Endodermal cell (in vitro differentiated cells): Measurements from ENCODE around the gene TAS2R31. TPM values are rescaled to one million over a fixed set of nuclear protein-coding genes. Genes with fewer than 3 reads are reported as not detected.

Experiments
- DNase-seq: peaks from one replicate; pipeline ENCODE4 v3.0.0-alpha.2; 2017
- H3K27ac ChIP-seq: 2 replicates; pipeline ENCODE4 v1.5.1; 2013; ENCODE audit warnings: mild to moderate bottlenecking, low read depth, low read length, moderate library complexity
- H3K27me3 ChIP-seq: 2 replicates; pipeline ENCODE4 v1.6.1; 2013; ENCODE audit warnings: mild to moderate bottlenecking, low read length, moderate library complexity; ENCODE audit not compliant: insufficient read depth, control insufficient read depth, poor library complexity, severe bottlenecking
- H3K36me3 ChIP-seq: 2 replicates; pipeline ENCODE4 v1.7.0; 2013; ENCODE audit warnings: mild to moderate bottlenecking, low read length, moderate library complexity; ENCODE audit not compliant: control insufficient read depth, insufficient read depth
- H3K4me1 ChIP-seq: one replicate; pipeline ENCODE4 v1.7.0; 2013; ENCODE audit warnings: low read length; ENCODE audit not compliant: control insufficient read depth, insufficient read depth
- H3K4me3 ChIP-seq: 2 replicates; pipeline ENCODE4 v1.5.1; 2013; ENCODE audit warnings: mild to moderate bottlenecking, low read length, moderate library complexity
- H3K9ac ChIP-seq: 2 replicates; pipeline ENCODE4 v1.6.1; 2013; ENCODE audit warnings: mild to moderate bottlenecking, low read length, moderate library complexity; ENCODE audit not compliant: poor library complexity, severe bottlenecking; ENCODE audit errors: extremely low read depth
- H3K9me3 ChIP-seq: 2 replicates; pipeline ENCODE4 v1.6.1; 2013; ENCODE audit warnings: mild to moderate bottlenecking, low read length, moderate library complexity; ENCODE audit not compliant: control insufficient read depth
- H3K27ac Mint-ChIP-seq: 2 replicates; pipeline ENCODE4 v1.8.0; 2020; ENCODE audit warnings: mixed read lengths
- H3K27me3 Mint-ChIP-seq: 2 replicates; pipeline ENCODE4 v1.8.0; 2021; ENCODE audit warnings: mild to moderate bottlenecking, mixed read lengths; ENCODE audit not compliant: insufficient read depth
- H3K36me3 Mint-ChIP-seq: 2 replicates; pipeline ENCODE4 v1.8.0; 2020; ENCODE audit warnings: low read depth, mixed read lengths
- H3K4me1 Mint-ChIP-seq: 2 replicates; pipeline ENCODE4 v1.8.0; 2020; ENCODE audit warnings: mixed read lengths
- H3K4me3 Mint-ChIP-seq: 2 replicates; pipeline ENCODE4 v1.8.0; 2020; ENCODE audit warnings: mild to moderate bottlenecking, moderate library complexity, mixed read lengths
- H3K9me3 Mint-ChIP-seq: 2 replicates; pipeline ENCODE4 v1.8.0; 2020; ENCODE audit warnings: mild to moderate bottlenecking, mixed read lengths
- WGBS, 2 experiments: methylation state at CpG; one replicate each; pipeline versions ENCODE4 v1.1.5 to v1.1.7; 2013; ENCODE audit warnings: missing lambda C conversion rate in 2 of 2, mixed read lengths in 1 of 2; ENCODE audit not compliant: insufficient coverage in 1 of 2, insufficient read length in 1 of 2; 5-methylcytosine and 5-hydroxymethylcytosine counted together
- total RNA-seq, 2 donors: library from RNA; stranded (reverse); fragmentation: NEBNext Ultra II Directional in 1 of 2; extraction: Animal tissue kit (Norgen Biotek cat#: 25700) in 1 of 2; gene quantifications; 2 replicates in 1 of 2; 3 replicates in 1 of 2; pipeline ENCODE4 v1.2.1, GENCODE V29; 2021
- TF ChIP-seq, protein P1 (sequence below): fragments of 200-600 bp; sonication (generic); conservative IDR thresholded peaks from 2 replicates; pipeline ENCODE4 v1.5.0; 2021; ENCODE audit warnings: antibody characterized with exemption, mild to moderate bottlenecking

Gene TAS2R31
- total RNA-seq, 2 donors from 2014 or later = 2.4 to 12.4 TPM

DNA sequence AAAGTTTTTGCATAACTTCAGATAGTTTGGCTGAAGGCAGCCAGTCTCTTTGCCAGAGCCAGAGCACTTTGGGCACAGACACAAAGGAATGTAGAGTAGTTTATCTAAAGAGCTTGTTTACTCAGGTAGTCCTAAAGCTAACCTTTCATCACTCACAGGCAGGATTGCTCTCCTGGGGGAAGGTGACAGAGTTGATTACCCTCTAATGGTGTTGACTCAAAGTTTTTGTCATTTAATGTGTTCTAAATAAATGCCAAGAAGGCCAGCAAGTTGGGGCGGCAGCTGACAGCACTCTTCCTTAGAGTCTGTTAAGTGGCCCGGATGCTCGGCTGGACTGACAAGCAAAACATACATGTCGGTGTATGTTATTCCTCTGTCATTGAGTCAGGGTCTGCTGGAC is 40.2 kb upstream of the TAS2R31 start:
- Histone ChIP-seq H3K9me3 (no peaks in the 10 kb centered on the region), H3K4me3 (no peak overlapping the region), H3K36me3 (no peaks in the 10 kb centered on the region), H3K27me3 (no peaks in the 10 kb centered on the region), H3K27ac (no peak overlapping the region), H3K9ac (no peak overlapping the region), H3K4me1 (no peaks in the 10 kb centered on the region)
- Mint-ChIP-seq H3K27me3 (peaks cover 36% of the 10 kb centered on the region), H3K4me1 (peaks cover 23% of the 10 kb centered on the region), H3K4me3 (no peak overlapping the region), H3K36me3 (peaks cover 38% of the 10 kb centered on the region), H3K9me3 (peaks cover 6% of the 10 kb centered on the region), H3K27ac (peak overlapping the region; percentile 83)
- TF ChIP-seq, protein P1, sequence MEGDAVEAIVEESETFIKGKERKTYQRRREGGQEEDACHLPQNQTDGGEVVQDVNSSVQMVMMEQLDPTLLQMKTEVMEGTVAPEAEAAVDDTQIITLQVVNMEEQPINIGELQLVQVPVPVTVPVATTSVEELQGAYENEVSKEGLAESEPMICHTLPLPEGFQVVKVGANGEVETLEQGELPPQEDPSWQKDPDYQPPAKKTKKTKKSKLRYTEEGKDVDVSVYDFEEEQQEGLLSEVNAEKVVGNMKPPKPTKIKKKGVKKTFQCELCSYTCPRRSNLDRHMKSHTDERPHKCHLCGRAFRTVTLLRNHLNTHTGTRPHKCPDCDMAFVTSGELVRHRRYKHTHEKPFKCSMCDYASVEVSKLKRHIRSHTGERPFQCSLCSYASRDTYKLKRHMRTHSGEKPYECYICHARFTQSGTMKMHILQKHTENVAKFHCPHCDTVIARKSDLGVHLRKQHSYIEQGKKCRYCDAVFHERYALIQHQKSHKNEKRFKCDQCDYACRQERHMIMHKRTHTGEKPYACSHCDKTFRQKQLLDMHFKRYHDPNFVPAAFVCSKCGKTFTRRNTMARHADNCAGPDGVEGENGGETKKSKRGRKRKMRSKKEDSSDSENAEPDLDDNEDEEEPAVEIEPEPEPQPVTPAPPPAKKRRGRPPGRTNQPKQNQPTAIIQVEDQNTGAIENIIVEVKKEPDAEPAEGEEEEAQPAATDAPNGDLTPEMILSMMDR = no peak
- 49 to 71% methylated on average over 3 to 4 of the region's 4 CpGs for WGBS, 2 experiments
- DNase-seq = peak; percentile 86

DNA sequence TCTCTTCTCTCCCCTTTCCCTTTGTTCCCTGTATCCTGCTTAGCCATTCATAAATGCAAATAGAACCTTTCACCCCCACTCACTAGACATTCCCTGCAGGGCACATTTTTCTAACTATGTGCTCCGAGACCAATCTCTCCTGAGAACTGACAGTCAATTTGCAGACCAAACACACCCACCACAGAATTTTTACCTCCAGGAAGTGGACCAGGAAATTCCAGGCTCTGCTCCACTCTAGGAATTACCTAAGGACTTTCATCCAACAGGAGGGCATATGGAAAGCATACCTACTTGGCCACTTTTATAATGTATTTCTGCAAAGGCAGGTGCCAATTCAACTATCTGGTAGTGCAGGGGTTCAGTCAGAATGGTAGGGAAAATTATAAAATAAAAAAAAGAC is 39.8 kb upstream of the TAS2R31 start:
- Mint-ChIP-seq H3K4me1 (peaks cover 23% of the 10 kb centered on the region), H3K36me3 (peaks cover 38% of the 10 kb centered on the region), H3K27me3 (peaks cover 36% of the 10 kb centered on the region), H3K9me3 (peaks cover 6% of the 10 kb centered on the region), H3K27ac (peak overlapping the region; percentile 83), H3K4me3 (no peak overlapping the region)
- no peak for DNase-seq
- no peak overlapping the region for H3K4me3 ChIP-seq
- no peaks in the 10 kb centered on the region for H3K36me3 ChIP-seq
- no peaks in the 10 kb centered on the region for H3K4me1 ChIP-seq
- H3K9ac ChIP-seq = no peak overlapping the region
- H3K27me3 ChIP-seq = no peaks in the 10 kb centered on the region
- 0% methylated on average over 1 of the region's 1 CpG; no CpG with 5 or more reads in 1 of the 2 experiments for WGBS, 2 experiments
- H3K27ac ChIP-seq = no peak overlapping the region
- no peaks in the 10 kb centered on the region for H3K9me3 ChIP-seq
- TF ChIP-seq, protein P1 = no peak

DNA sequence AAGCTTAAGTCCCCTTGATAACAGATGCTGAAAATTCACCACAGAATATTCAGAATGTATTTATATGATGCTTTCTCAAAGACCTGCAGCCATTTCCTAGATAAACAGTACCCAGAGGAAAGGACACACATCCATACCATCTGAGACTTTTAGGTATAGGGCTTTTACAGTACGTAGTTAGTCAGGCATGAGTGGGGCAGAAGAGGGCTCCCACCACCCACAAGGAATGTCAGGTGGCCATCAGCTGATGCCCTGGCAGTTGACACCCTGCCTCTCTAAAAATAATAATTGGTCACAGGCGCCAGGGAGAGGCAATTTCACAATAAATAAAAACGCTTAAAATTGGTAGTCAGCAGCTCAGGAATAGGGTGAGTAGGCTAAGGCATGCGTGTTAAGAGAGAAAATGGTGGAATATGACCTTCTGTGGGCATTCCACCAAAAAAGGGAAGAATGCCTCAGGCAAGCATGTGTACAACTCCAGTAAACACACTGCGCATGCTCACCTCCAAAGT is 38.7 kb upstream of the TAS2R31 start:
- TF ChIP-seq, protein P1 = no peak
- Histone ChIP-seq H3K4me3 (no peak overlapping the region), H3K9ac (no peak overlapping the region), H3K27ac (no peak overlapping the region), H3K4me1 (no peaks in the 10 kb centered on the region), H3K9me3 (no peaks in the 10 kb centered on the region), H3K27me3 (no peaks in the 10 kb centered on the region), H3K36me3 (no peaks in the 10 kb centered on the region)
- WGBS, 2 experiments = 64 to 76% methylated on average over 3 to 5 of the region's 5 CpGs
- peaks cover 23% of the 10 kb centered on the region for H3K4me1 Mint-ChIP-seq
- H3K36me3 Mint-ChIP-seq = peaks cover 43% of the 10 kb centered on the region
- H3K27me3 Mint-ChIP-seq = peaks cover 36% of the 10 kb centered on the region
- no peak overlapping the region for H3K27ac Mint-ChIP-seq
- DNase-seq = no peak
- peaks cover 6% of the 10 kb centered on the region for H3K9me3 Mint-ChIP-seq
- H3K4me3 Mint-ChIP-seq = no peak overlapping the region
